Stimulated activated effector memory CD8-positive, alpha-beta T cell treated with anti-CD3 and anti-CD28 coated beads, Interleukin-12 subunit alpha, Interleukin-12 subunit beta, amount 100 ng/mL, for 72 hours (primary cell): ENCODE results near the gene RCN1.
"Not testable (repeated sequence)": the region's sequence is repeated elsewhere in the genome, so short reads cannot be mapped to it uniquely, and the experiment has no call there.

ENCODE experiments used
- ATAC-seq: fragments of 150-1000 bp; cut with Tn5 transposase; 2 replicates; pipeline ENCODE4 v1.10.0; 2021
- DNase-seq, 2 donors: peaks; one replicate each; pipeline ENCODE4 v3.0.0; 2021 to 2022; ENCODE audit warnings: low spot score in 2 of 2
- H3K27ac Mint-ChIP-seq: one replicate; pipeline ENCODE4 v1.8.0; 2022; ENCODE audit warnings: mild to moderate bottlenecking, mixed read lengths
- H3K36me3 Mint-ChIP-seq: one replicate; pipeline ENCODE4 v1.8.0; 2022; ENCODE audit warnings: mild to moderate bottlenecking, mixed read lengths
- H3K4me1 Mint-ChIP-seq: one replicate; pipeline ENCODE4 v1.8.0; 2022; ENCODE audit warnings: mixed read lengths
- H3K4me3 Mint-ChIP-seq: one replicate; pipeline ENCODE4 v1.8.0; 2022; ENCODE audit warnings: mild to moderate bottlenecking, mixed read lengths
- H3K9me3 Mint-ChIP-seq: one replicate; pipeline ENCODE4 v1.8.0; 2022; ENCODE audit warnings: mixed read lengths

RCN1 gene

GRCh38 chr11:32118025-32118974 is 27.4 kb downstream of the RCN1 start:
- Mint-ChIP-seq H3K4me1 (peaks cover 6% of the 10 kb centered on the region), H3K27ac (no peak overlapping the region), H3K9me3 (peaks cover 2% of the 10 kb centered on the region), H3K4me3 (no peak overlapping the region), H3K36me3 (no peaks in the 10 kb centered on the region)
- DNase-seq (no peak), ATAC-seq (no peak)

GRCh38 chr11:32119139-32119538 is 28.3 kb downstream of the RCN1 start:
- not testable (repeated sequence) for H3K4me1 Mint-ChIP-seq, H3K27ac Mint-ChIP-seq, H3K9me3 Mint-ChIP-seq, H3K4me3 Mint-ChIP-seq, ATAC-seq, DNase-seq, H3K36me3 Mint-ChIP-seq

- peaks cover 6% of the 10 kb centered on the region for H3K4me1 Mint-ChIP-seq
- ATAC-seq (no peak), DNase-seq (no peak)
- H3K4me3 Mint-ChIP-seq, result no peak overlapping the region
- H3K36me3 Mint-ChIP-seq, result no peaks in the 10 kb centered on the region
- peaks cover 2% of the 10 kb centered on the region for H3K9me3 Mint-ChIP-seq
- no peak overlapping the region for H3K27ac Mint-ChIP-seq
Measured at GRCh38 chr11:32121012-32121411, 30.1 kb downstream of the RCN1 start.

GRCh38 chr11:32122200-32122599 is 31.3 kb downstream of the RCN1 start:
- H3K36me3 Mint-ChIP-seq, result no peaks in the 10 kb centered on the region
- no peak for DNase-seq
- H3K27ac Mint-ChIP-seq, result no peak overlapping the region
- H3K9me3 Mint-ChIP-seq, result peaks cover 3% of the 10 kb centered on the region
- peaks cover 6% of the 10 kb centered on the region for H3K4me1 Mint-ChIP-seq
- no peak overlapping the region for H3K4me3 Mint-ChIP-seq
- no peak for ATAC-seq

GRCh38 chr11:32131321-32131720 is 40.4 kb downstream of the RCN1 start:
- ATAC-seq (no peak), DNase-seq (no peak)
- Mint-ChIP-seq H3K36me3 (no peaks in the 10 kb centered on the region), H3K4me3 (no peak overlapping the region), H3K9me3 (peaks cover 5% of the 10 kb centered on the region), H3K27ac (no peak overlapping the region), H3K4me1 (no peaks in the 10 kb centered on the region)

GRCh38 chr11:32136657-32137056 is 45.8 kb downstream of the RCN1 start:
- Mint-ChIP-seq H3K9me3 (no peaks in the 10 kb centered on the region), H3K27ac (no peak overlapping the region), H3K36me3 (no peaks in the 10 kb centered on the region), H3K4me1 (no peaks in the 10 kb centered on the region), H3K4me3 (no peak overlapping the region)
- no peak for ATAC-seq
- no peak for DNase-seq

GRCh38 chr11:32137263-32137662 is 46.4 kb downstream of the RCN1 start:
- no peak for ATAC-seq
- no peak for DNase-seq
- Mint-ChIP-seq H3K36me3 (no peaks in the 10 kb centered on the region), H3K4me1 (peaks cover 3% of the 10 kb centered on the region), H3K4me3 (no peak overlapping the region), H3K9me3 (no peaks in the 10 kb centered on the region), H3K27ac (no peak overlapping the region)

- Mint-ChIP-seq H3K9me3 (no peaks in the 10 kb centered on the region), H3K36me3 (no peaks in the 10 kb centered on the region), H3K27ac (no peak overlapping the region), H3K4me1 (peaks cover 5% of the 10 kb centered on the region), H3K4me3 (no peak overlapping the region)
- ATAC-seq, result no peak
- no peak for DNase-seq
Measured at GRCh38 chr11:32137869-32138268, 47.0 kb downstream of the RCN1 start.

GRCh38 chr11:32138902-32139301 is 48.0 kb downstream of the RCN1 start:
- no peak overlapping the region for H3K27ac Mint-ChIP-seq
- ATAC-seq (no peak), DNase-seq (no peak)
- H3K4me1 Mint-ChIP-seq, result peaks cover 5% of the 10 kb centered on the region
- no peak overlapping the region for H3K4me3 Mint-ChIP-seq
- H3K36me3 Mint-ChIP-seq, result no peaks in the 10 kb centered on the region
- H3K9me3 Mint-ChIP-seq, result no peaks in the 10 kb centered on the region

GRCh38 chr11:32139896-32140520 is 49.1 kb downstream of the RCN1 start:
- H3K4me1 Mint-ChIP-seq, result peaks cover 5% of the 10 kb centered on the region
- H3K27ac Mint-ChIP-seq, result no peak overlapping the region
- no peak for ATAC-seq
- no peaks in the 10 kb centered on the region for H3K36me3 Mint-ChIP-seq
- no peaks in the 10 kb centered on the region for H3K9me3 Mint-ChIP-seq
- H3K4me3 Mint-ChIP-seq, result no peak overlapping the region
- no peak for DNase-seq

- H3K4me3 Mint-ChIP-seq, result no peak overlapping the region
- no peaks in the 10 kb centered on the region for H3K9me3 Mint-ChIP-seq
- DNase-seq (no peak), ATAC-seq (no peak)
- no peak overlapping the region for H3K27ac Mint-ChIP-seq
- peaks cover 5% of the 10 kb centered on the region for H3K4me1 Mint-ChIP-seq
- H3K36me3 Mint-ChIP-seq, result no peaks in the 10 kb centered on the region
Measured at GRCh38 chr11:32141745-32142546, 51.1 kb downstream of the RCN1 start.

GRCh38 chr11:32143378-32143777 is 52.5 kb downstream of the RCN1 start:
- ATAC-seq (no peak), DNase-seq (no peak)
- no peaks in the 10 kb centered on the region for H3K9me3 Mint-ChIP-seq
- H3K36me3 Mint-ChIP-seq, result no peaks in the 10 kb centered on the region
- no peak overlapping the region for H3K4me3 Mint-ChIP-seq
- H3K27ac Mint-ChIP-seq, result no peak overlapping the region
- peaks cover 5% of the 10 kb centered on the region for H3K4me1 Mint-ChIP-seq

GRCh38 chr11:32145282-32145681 is 54.4 kb downstream of the RCN1 start:
- H3K4me1 Mint-ChIP-seq, result peaks cover 5% of the 10 kb centered on the region
- no peak for ATAC-seq
- no peak for DNase-seq
- no peak overlapping the region for H3K27ac Mint-ChIP-seq
- no peaks in the 10 kb centered on the region for H3K36me3 Mint-ChIP-seq
- no peak overlapping the region for H3K4me3 Mint-ChIP-seq
- no peaks in the 10 kb centered on the region for H3K9me3 Mint-ChIP-seq

- H3K36me3 Mint-ChIP-seq, result no peaks in the 10 kb centered on the region
- no peak for DNase-seq
- no peaks in the 10 kb centered on the region for H3K4me1 Mint-ChIP-seq
- ATAC-seq, result no peak
- no peak overlapping the region for H3K27ac Mint-ChIP-seq
- H3K4me3 Mint-ChIP-seq, result no peak overlapping the region
- H3K9me3 Mint-ChIP-seq, result no peaks in the 10 kb centered on the region
Measured at GRCh38 chr11:32148895-32149294, 58.0 kb downstream of the RCN1 start.

- DNase-seq (no peak), ATAC-seq (no peak)
- Mint-ChIP-seq H3K36me3 (no peaks in the 10 kb centered on the region), H3K27ac (no peak overlapping the region), H3K4me1 (no peaks in the 10 kb centered on the region), H3K9me3 (no peaks in the 10 kb centered on the region), H3K4me3 (no peak overlapping the region)
Measured at GRCh38 chr11:32149748-32150147, 58.9 kb downstream of the RCN1 start.
